ENCODE measurements around the gene CSPG4. TPM values are rescaled to one million over a fixed set of nuclear protein-coding genes. Genes with fewer than 3 reads are reported as not detected.

The CSPG4 gene
- total and polyA plus RNA-seq, 10 of the 15 experiments (the other 5 are each of a cell fraction or from before 2014, with no cell fraction given) = 0.02 to 2.2 (median 0.76) TPM

- TF ChIP-seq, protein P1, sequence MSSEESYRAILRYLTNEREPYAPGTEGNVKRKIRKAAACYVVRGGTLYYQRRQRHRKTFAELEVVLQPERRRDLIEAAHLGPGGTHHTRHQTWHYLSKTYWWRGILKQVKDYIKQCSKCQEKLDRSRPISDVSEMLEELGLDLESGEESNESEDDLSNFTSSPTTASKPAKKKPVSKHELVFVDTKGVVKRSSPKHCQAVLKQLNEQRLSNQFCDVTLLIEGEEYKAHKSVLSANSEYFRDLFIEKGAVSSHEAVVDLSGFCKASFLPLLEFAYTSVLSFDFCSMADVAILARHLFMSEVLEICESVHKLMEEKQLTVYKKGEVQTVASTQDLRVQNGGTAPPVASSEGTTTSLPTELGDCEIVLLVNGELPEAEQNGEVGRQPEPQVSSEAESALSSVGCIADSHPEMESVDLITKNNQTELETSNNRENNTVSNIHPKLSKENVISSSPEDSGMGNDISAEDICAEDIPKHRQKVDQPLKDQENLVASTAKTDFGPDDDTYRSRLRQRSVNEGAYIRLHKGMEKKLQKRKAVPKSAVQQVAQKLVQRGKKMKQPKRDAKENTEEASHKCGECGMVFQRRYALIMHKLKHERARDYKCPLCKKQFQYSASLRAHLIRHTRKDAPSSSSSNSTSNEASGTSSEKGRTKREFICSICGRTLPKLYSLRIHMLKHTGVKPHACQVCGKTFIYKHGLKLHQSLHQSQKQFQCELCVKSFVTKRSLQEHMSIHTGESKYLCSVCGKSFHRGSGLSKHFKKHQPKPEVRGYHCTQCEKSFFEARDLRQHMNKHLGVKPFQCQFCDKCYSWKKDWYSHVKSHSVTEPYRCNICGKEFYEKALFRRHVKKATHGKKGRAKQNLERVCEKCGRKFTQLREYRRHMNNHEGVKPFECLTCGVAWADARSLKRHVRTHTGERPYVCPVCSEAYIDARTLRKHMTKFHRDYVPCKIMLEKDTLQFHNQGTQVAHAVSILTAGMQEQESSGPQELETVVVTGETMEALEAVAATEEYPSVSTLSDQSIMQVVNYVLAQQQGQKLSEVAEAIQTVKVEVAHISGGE (CRISPR knock-in tag; IDR thresholded peaks at IDR 0.05) = no peak
- TF ChIP-seq HDGF (IDR thresholded peaks at IDR 0.05) (no peak), MTA3 (IDR thresholded peaks at IDR 0.05; ENCODE audit: borderline replicate concordance, low read length) (no peak), RCOR1 (conservative IDR thresholded peaks at IDR 0.05; ENCODE audit: low read depth, low read length) (no peak), LARP7 (IDR thresholded peaks at IDR 0.05) (no peak), IKZF1 (conservative IDR thresholded peaks at IDR 0.05) (no peak)
- TF ChIP-seq, protein P2, sequence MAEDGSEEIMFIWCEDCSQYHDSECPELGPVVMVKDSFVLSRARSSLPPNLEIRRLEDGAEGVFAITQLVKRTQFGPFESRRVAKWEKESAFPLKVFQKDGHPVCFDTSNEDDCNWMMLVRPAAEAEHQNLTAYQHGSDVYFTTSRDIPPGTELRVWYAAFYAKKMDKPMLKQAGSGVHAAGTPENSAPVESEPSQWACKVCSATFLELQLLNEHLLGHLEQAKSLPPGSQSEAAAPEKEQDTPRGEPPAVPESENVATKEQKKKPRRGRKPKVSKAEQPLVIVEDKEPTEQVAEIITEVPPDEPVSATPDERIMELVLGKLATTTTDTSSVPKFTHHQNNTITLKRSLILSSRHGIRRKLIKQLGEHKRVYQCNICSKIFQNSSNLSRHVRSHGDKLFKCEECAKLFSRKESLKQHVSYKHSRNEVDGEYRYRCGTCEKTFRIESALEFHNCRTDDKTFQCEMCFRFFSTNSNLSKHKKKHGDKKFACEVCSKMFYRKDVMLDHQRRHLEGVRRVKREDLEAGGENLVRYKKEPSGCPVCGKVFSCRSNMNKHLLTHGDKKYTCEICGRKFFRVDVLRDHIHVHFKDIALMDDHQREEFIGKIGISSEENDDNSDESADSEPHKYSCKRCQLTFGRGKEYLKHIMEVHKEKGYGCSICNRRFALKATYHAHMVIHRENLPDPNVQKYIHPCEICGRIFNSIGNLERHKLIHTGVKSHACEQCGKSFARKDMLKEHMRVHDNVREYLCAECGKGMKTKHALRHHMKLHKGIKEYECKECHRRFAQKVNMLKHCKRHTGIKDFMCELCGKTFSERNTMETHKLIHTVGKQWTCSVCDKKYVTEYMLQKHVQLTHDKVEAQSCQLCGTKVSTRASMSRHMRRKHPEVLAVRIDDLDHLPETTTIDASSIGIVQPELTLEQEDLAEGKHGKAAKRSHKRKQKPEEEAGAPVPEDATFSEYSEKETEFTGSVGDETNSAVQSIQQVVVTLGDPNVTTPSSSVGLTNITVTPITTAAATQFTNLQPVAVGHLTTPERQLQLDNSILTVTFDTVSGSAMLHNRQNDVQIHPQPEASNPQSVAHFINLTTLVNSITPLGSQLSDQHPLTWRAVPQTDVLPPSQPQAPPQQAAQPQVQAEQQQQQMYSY (CRISPR knock-in tag; IDR thresholded peaks at IDR 0.05) = no peak
These were observed 35.8 kb downstream of the CSPG4 start (continued) for GRCh38 chr15:75676688-75677464.
